Colonic mucosa (tissue), 4 donors: ENCODE data around the gene RPUSD1. TPM values are rescaled to one million over a fixed set of nuclear protein-coding genes. Genes with fewer than 3 reads are reported as not detected.

Source experiments
- DNase-seq: peaks from one replicate; pipeline ENCODE4 v3.0.0-alpha.2; 2020
- H3K27ac ChIP-seq: fragments of 200-600 bp; one replicate; pipeline ENCODE4 v1.8.0; 2021
- H3K27me3 ChIP-seq: fragments of 200-600 bp; one replicate; pipeline ENCODE4 v1.8.0; 2021
- H3K36me3 ChIP-seq: fragments of 200-600 bp; one replicate; pipeline ENCODE4 v1.8.0; 2021
- H3K4me1 ChIP-seq: fragments of 200-600 bp; one replicate; pipeline ENCODE4 v1.8.0; 2021; ENCODE audit warnings: mild to moderate bottlenecking
- H3K4me3 ChIP-seq: fragments of 200-600 bp; one replicate; pipeline ENCODE4 v1.8.0; 2021
- H3K9ac ChIP-seq, 2 donors: one replicate each; pipeline ENCODE4 v1.7.0; 2013; ENCODE audit warnings: control low read depth in 2 of 2, low read depth in 2 of 2, low read length in 2 of 2
- H3K9me3 ChIP-seq: fragments of 200-600 bp; one replicate; pipeline ENCODE4 v1.8.0; 2021
- intact Hi-C: fragments of 100-400 bp; cut with DNase I; formaldehyde crosslinking; loops from one replicate; pipeline ENCODE4 v1.14.1; 2022
- total RNA-seq, 2 donors: library from RNA; stranded (reverse); fragmentation: NEBNext Ultra II Directional in 1 of 2; extraction: Animal tissue kit (Norgen Biotek cat#: 25700) in 1 of 2; gene quantifications; one replicate each; pipeline ENCODE4 v1.2.1, GENCODE V29; 2021
- TF ChIP-seq, protein P1 (sequence below): fragments of 200-600 bp; IDR thresholded peaks from one replicate; pipeline ENCODE4 v1.8.0; 2022; ENCODE audit warnings: antibody characterized with exemption, mild to moderate bottlenecking
- donor health status: healthy.
- donor health status: DM: no; HTN: no; CAD: no.
- donor health status: DM: no; HTN: no; CAD: no.

RPUSD1 gene
- total RNA-seq, 2 donors from 2014 or later: 17.3 to 35.6 TPM

DNA sequence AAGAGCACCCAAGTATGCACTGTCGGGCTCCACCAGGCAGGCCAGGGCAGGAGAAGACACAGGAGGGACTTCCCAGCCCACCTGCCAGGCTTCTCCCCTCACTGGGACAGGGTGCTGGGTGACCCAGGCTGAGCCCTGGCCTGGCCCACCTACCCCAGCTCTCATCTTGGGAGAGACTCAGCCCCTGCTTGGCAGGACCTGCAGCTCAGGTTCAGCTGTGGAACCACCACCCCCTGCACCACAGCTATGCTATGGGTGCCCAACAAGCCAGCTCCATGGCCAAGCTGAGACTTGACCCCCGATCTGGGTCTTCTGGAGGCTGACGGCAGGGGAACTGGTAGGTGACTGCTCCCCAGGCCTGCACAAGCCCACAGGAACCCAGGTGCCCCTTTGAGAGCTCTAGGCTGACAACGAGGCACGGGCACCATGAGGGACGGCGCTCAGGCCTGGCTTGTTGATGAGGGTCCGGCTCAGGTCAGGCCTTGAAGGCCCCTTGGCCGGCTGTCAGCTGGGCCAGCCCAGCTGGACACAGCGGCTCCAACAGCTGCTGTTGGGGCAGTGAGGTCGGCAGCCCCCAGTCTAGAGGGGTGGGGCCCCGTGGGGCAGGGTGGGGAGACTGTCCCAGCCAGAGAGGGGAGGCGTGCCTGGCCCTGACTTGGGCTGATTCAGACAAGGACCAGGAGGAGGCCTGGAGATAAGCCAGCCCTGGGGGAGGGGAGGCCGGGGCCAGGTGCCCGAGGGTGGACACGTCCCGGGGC is 4.6 kb downstream of the RPUSD1 start:
- no peak overlapping the region for H3K9ac ChIP-seq
- no peak overlapping the region for H3K27ac ChIP-seq
- peaks cover 8% of the 10 kb centered on the region for H3K4me1 ChIP-seq

DNA sequence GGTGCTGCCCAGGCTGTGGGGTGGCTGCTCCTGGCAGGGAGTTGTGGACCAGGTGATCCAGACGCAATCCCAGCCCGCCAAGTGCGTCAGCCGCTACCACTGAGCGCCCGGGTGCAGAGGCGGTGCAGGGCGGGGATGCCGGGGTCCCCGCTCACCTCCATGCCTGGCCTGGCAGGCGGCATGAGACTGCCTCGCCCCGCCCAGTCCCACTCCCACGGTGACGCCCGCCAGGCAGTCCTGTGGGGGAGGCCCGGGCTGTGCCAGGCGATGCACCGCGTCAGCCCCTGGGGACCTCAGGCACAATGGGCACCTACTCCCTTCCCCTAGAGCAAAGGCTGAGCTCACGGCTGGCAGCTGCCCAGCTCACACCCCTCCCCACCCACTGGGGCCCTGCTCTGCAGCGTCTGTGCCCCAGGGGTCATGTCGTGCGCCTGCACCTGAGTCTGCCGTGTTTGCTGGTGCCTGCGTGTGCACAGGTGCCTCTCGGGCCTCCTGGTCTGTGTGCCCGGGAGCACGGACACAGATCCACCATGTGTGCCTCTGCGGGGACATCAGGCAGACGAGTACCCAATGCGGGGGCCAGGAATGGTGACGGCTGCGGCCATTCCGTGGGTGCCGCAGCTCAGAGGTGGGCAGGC is 5.3 kb downstream of the RPUSD1 start:
- DNase-seq: no peak
- Histone ChIP-seq H3K9me3 (no peaks in the 10 kb centered on the region), H3K36me3 (peaks cover 4% of the 10 kb centered on the region), H3K27ac (no peak overlapping the region), H3K4me3 (no peak overlapping the region), H3K4me1 (peaks cover 8% of the 10 kb centered on the region), H3K27me3 (peaks cover 22% of the 10 kb centered on the region), H3K9ac (no peak overlapping the region)
- TF ChIP-seq, protein P1, sequence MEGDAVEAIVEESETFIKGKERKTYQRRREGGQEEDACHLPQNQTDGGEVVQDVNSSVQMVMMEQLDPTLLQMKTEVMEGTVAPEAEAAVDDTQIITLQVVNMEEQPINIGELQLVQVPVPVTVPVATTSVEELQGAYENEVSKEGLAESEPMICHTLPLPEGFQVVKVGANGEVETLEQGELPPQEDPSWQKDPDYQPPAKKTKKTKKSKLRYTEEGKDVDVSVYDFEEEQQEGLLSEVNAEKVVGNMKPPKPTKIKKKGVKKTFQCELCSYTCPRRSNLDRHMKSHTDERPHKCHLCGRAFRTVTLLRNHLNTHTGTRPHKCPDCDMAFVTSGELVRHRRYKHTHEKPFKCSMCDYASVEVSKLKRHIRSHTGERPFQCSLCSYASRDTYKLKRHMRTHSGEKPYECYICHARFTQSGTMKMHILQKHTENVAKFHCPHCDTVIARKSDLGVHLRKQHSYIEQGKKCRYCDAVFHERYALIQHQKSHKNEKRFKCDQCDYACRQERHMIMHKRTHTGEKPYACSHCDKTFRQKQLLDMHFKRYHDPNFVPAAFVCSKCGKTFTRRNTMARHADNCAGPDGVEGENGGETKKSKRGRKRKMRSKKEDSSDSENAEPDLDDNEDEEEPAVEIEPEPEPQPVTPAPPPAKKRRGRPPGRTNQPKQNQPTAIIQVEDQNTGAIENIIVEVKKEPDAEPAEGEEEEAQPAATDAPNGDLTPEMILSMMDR: no peak
- intact Hi-C loops: no loop called here

More for the DNA sequence above, 4.6 kb downstream of the RPUSD1 start:
- no peak for DNase-seq
- no peak overlapping the region for H3K4me3 ChIP-seq
- peaks cover 22% of the 10 kb centered on the region for H3K27me3 ChIP-seq
- H3K9me3 ChIP-seq: no peaks in the 10 kb centered on the region
- TF ChIP-seq, protein P1: no peak
- H3K36me3 ChIP-seq: peaks cover 4% of the 10 kb centered on the region
- intact Hi-C loops: no loop called here

DNA sequence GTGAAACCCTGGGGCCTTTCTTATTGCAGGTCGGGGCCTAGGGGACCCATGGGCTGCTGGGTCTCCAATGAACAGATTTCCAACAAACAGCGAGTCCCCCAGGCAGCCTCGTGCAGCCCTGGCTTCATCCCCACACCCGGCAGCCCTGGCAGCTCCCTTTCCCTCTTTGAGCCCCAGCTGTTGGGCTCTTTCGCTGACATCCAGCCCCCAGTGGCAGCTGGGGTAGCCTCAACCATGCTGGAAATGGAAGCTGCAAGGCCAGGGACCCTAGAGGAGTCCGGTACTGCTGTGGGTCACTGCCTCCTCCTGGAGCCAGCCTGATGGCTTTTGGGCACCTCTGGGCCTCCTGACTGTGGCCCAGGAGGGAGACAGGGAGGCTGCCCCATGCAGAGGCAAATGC is 5.9 kb downstream of the RPUSD1 start:
- H3K4me1 ChIP-seq: peaks cover 4% of the 10 kb centered on the region
- no peaks in the 10 kb centered on the region for H3K9me3 ChIP-seq
- H3K27me3 ChIP-seq: peaks cover 22% of the 10 kb centered on the region
- DNase-seq: no peak
- intact Hi-C loops: no loop called here
- no peak overlapping the region for H3K27ac ChIP-seq
- H3K9ac ChIP-seq: no peak overlapping the region
- TF ChIP-seq, protein P1: no peak
- H3K4me3 ChIP-seq: no peak overlapping the region
- peaks cover 4% of the 10 kb centered on the region for H3K36me3 ChIP-seq

DNA sequence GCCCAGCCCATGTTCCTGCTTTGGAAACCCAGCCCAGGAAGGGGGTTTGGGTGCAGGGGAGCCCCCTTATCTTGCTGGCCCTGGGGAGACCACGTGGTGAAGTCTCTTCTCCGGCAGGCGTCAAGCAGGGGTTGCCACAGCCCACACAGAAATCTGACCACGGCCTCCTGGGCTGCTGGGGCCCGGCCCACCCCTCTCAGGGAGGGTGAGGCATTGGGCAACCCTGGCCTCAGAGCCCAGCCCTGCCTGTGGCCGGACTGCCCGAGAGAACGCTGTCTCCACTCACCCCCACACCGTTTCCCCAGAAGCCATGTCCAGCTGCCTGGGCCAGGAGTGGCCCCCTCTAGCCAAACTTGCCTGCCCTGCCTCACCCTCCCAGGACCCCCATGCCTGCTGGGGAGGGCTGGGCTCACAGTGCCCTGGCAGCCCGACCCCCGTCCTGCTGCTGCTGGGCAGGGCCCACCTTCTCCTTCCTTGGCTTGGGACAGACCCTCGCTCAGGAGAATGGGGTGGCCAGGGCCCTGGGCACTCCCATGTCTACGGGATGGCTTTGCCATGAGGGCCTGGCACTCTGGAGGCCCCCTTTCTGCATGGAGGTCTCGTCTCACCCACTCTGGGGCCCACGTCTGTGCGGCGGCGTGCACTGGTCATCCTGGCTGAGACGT is 6.7 kb downstream of the RPUSD1 start:
- DNase-seq: no peak
- Histone ChIP-seq H3K4me3 (no peak overlapping the region), H3K9ac (no peak overlapping the region), H3K4me1 (no peaks in the 10 kb centered on the region), H3K9me3 (no peaks in the 10 kb centered on the region), H3K36me3 (peaks cover 4% of the 10 kb centered on the region), H3K27me3 (peaks cover 22% of the 10 kb centered on the region), H3K27ac (no peak overlapping the region)
- TF ChIP-seq, protein P1: no peak
- intact Hi-C loops: no loop called here

DNA sequence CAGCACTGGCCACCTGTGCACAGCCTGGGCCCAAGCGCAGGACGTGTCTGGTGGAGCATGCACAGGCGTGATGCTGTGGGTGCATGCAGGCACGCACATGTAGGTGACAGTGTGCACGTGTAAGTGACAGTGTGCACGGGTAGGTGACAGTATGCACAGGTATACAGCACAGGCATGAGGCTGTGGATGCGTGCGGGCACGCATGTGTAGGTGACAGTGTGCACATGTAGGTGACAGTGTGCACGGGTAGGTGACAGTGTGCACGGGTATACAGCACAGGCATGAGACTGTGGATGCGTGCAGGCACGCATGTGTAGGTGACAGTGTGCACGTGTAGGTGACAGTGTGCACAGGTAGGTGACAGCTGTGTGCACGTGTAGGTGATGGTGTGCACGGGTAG is 7.9 kb downstream of the RPUSD1 start:
- Histone ChIP-seq H3K4me3 (no peak overlapping the region), H3K9ac (no peak overlapping the region), H3K4me1 (no peaks in the 10 kb centered on the region), H3K36me3 (no peaks in the 10 kb centered on the region), H3K27me3 (peaks cover 22% of the 10 kb centered on the region), H3K9me3 (no peaks in the 10 kb centered on the region), H3K27ac (no peak overlapping the region)
- TF ChIP-seq, protein P1: no peak
- intact Hi-C loops: no loop called here
- DNase-seq: no peak
